BJ (cell line): ENCODE measurements around the gene SERPINE2. TPM values are rescaled to one million over a fixed set of nuclear protein-coding genes. Genes with fewer than 3 reads are reported as not detected.
A peak's percentile ranks its signal among the peaks of the same experiment; 100 is the strongest.

Experiments used
- CTCF ChIA-PET: fragments of 350-600 bp; formaldehyde crosslinking; extraction: SDS; loops from one replicate; lab custom pipeline; 2021; ENCODE audit warnings: antibody characterized with exemption, inconsistent platforms; lab: Yijun Ruan, JAX
- POLR2A ChIA-PET: fragments of 300-600 bp; sonication (Branson Sonifier 250); formaldehyde crosslinking; extraction: SDS; loops from one replicate; lab custom pipeline; 2021; ENCODE audit warnings: antibody characterized with exemption; lab: Charles Lee
- DNase-seq: peaks from one replicate; pipeline ENCODE4 v3.0.0-alpha.2; 2011; ENCODE audit warnings: low read depth
- H3K27me3 ChIP-seq: 2 replicates; pipeline ENCODE4 v1.6.0; 2011; ENCODE audit warnings: low read length; ENCODE audit not compliant: control insufficient read depth, insufficient read depth
- H3K36me3 ChIP-seq: 2 replicates; pipeline ENCODE4 v1.5.1; 2011; ENCODE audit warnings: low read length; ENCODE audit not compliant: control insufficient read depth, insufficient read depth
- H3K4me3 ChIP-seq: 2 replicates; pipeline ENCODE4 v1.5.1; 2011; ENCODE audit warnings: low read depth, mild to moderate bottlenecking, control low read depth, low read length
- polyA plus RNA-seq: library from polyadenylated mRNA; depleted of rRNA; stranded (reverse); fragments of >200 nt; gene quantifications from 2 replicates; pipeline ENCODE4 v1.2.3, GENCODE V29; 2011
- TF ChIP-seq, protein P1 (sequence below): IDR thresholded peaks from 2 replicates; pipeline ENCODE4 v1.5.1; 2011; ENCODE audit warnings: low read depth, mild to moderate bottlenecking, control low read depth, inconsistent platforms, low read length, moderate library complexity; ENCODE audit not compliant: insufficient read depth

The SERPINE2 gene
- polyA plus RNA-seq, 1 experiment, result 750 TPM

DNA sequence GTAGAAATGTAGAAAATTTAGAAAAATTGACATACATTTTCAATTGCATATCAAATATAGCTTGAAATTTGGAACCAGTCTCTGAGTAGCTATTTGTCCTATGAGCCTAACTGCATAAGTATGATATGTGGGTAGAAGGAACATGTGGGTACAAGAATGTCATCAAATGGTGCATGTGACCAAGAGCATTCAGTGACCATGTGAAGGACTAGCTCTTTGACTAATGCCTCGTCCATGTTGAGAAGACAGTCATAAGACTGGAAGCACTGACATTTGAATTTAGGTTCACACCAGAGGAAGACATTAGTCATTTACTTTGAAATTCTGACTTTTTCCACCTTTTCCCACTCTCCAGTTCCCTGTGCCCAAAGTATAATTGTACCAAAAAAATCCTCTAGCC, 69.2 kb downstream of the SERPINE2 start:
- ChIA-PET POLR2A (no interaction called here), CTCF (interaction anchor here (0.6 to 14.6 kb wide), 22 partner anchors 9 to 679 kb away, joined by 3 to 216 read pairs (median 4); partner anchors contain the start of gene MRPL44)
- Histone ChIP-seq H3K27me3 (no peaks in the 10 kb centered on the region), H3K4me3 (no peak overlapping the region), H3K36me3 (no peaks in the 10 kb centered on the region)
- TF ChIP-seq, protein P1, sequence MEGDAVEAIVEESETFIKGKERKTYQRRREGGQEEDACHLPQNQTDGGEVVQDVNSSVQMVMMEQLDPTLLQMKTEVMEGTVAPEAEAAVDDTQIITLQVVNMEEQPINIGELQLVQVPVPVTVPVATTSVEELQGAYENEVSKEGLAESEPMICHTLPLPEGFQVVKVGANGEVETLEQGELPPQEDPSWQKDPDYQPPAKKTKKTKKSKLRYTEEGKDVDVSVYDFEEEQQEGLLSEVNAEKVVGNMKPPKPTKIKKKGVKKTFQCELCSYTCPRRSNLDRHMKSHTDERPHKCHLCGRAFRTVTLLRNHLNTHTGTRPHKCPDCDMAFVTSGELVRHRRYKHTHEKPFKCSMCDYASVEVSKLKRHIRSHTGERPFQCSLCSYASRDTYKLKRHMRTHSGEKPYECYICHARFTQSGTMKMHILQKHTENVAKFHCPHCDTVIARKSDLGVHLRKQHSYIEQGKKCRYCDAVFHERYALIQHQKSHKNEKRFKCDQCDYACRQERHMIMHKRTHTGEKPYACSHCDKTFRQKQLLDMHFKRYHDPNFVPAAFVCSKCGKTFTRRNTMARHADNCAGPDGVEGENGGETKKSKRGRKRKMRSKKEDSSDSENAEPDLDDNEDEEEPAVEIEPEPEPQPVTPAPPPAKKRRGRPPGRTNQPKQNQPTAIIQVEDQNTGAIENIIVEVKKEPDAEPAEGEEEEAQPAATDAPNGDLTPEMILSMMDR, result no peak
- DNase-seq, result no peak

DNA sequence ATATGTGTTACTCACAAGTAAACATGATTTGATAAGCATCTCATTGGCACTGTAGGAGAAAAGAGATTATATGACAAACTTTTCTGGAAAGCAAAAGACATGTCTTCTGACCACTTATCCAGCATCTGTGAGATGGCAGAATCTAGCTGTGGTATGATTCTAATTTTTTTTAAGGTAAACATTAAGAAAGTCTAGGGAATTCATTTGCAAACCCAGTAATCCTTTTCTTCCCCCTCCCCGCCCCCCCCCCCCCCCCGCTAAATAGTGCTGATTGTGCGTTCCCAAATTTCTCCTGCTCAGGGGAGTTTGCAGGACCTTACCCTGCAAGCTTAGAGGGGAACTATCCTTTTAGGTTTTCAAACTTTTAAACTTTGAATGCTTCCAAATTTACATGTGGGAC, 69.8 kb downstream of the SERPINE2 start:
- TF ChIP-seq, protein P1, result no peak
- Histone ChIP-seq H3K4me3 (no peak overlapping the region), H3K36me3 (no peaks in the 10 kb centered on the region), H3K27me3 (no peaks in the 10 kb centered on the region)
- no peak for DNase-seq
- POLR2A ChIA-PET, result no interaction called here
- CTCF ChIA-PET, result interaction anchor here (0.6 to 14.6 kb wide), 16 partner anchors 8 to 679 kb away, joined by 3 to 216 read pairs (median 5); partner anchors contain the start of gene MRPL44

DNA sequence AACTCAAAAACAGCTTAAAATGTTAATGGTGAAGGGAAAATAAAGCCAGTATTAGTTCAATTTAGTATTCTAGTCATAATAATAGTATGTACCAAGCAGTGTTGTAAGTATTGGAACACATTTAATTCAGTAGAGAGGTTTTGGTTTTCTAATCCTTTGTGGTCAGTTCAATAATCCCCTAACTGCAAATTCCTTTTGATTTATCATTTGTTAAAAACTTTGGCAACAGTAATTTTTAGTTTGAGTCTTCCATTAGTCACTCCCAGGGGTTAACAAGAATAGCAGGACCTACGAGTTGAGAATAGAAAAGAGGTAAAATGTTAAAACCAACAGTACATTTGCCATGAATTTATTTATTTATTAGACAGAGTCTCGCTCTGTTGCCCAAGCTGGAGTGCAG, 71.1 kb downstream of the SERPINE2 start:
- ChIA-PET CTCF (interaction anchor here (0.6 to 14.6 kb wide), 4 partner anchors 22 to 481 kb away, joined by 3 to 216 read pairs (median 60); no protein-coding TSS in a partner anchor), POLR2A (no interaction called here)
- DNase-seq, result no peak
- Histone ChIP-seq H3K27me3 (no peaks in the 10 kb centered on the region), H3K4me3 (no peak overlapping the region), H3K36me3 (no peaks in the 10 kb centered on the region; the same call in 1 of the 2 replicates)
- TF ChIP-seq, protein P1, result no peak

DNA sequence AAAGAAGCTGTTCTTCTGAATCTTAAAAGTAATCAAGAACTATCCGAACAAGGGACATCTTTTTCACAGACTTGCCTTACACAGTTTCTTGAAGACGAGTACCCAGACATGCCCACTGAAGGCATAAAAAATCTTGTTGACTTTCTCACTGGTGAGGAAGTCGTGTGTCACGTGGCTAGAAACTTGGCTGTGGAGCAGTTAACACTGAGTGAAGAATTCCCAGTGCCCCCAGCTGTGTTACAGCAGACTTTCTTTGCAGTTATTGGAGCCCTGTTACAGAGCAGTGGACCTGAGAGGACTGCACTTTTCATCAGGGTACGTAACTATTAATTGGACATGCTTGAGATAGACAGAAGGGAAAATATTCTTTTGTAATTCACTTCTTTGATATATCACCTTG, 79.4 kb downstream of the SERPINE2 start:
- CTCF ChIA-PET, result interaction anchor here (1.7 to 2.4 kb wide), 2 partner anchors 11 to 34 kb away, joined by 4 to 22 read pairs; no protein-coding TSS in a partner anchor
- no peak overlapping the region for H3K4me3 ChIP-seq
- TF ChIP-seq, protein P1, result no peak

DNA sequence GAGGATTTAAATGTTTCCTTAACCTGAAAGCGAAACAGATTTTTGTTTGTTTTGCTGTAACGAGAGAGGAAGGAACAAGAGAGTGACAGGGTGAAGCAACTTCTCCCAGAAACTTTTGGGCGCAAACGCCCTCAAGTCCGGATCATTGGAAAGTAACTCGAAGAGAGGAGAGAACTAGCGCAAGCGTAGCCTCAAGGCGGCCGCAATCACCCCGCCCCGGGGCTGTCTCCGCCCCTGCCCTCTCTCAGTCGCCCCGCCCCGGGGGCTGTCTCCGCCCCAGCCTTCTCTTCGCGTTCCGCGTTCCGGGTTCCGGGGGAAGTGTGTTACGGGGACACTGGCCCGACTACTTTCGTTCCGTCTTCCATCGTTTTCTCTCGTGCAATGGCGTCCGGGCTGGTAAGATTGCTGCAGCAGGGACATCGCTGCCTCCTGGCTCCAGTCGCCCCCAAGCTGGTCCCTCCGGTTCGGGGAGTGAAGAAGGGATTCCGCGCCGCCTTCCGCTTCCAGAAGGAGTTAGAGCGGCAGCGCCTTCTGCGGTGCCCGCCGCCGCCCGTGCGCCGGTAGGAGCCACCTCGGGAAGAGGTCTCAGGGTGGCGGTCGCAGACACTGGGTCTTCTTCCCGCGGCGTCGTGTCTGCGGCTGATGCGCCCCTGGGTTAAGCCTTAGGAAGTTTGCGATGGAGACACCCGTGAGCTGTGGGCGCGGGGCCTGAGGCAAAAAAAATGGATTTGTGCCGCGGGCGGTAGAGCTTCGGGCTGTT, 81.8 kb downstream of the SERPINE2 start, which contains the start of gene MRPL44:
TSS of gene MRPL44 (plus strand) at position 372 of the 760 bp plus-strand sequence. CDS start at position 382, 10 bp downstream.
- DNase-seq, result peak; percentile 67
- H3K36me3 ChIP-seq, result peaks cover 4% of the 10 kb centered on the region
- peak within 1 kb of the TSS; percentile 61 for H3K4me3 ChIP-seq
- POLR2A ChIA-PET, result no interaction called here
- no peaks in the 10 kb centered on the region for H3K27me3 ChIP-seq
- TF ChIP-seq, protein P1, result no peak
- CTCF ChIA-PET, result interaction anchor here (0.9 to 2.6 kb wide), 3 partner anchors 13 to 327 kb away, joined by 3 to 19 read pairs (median 5); no protein-coding TSS in a partner anchor

More for the DNA sequence above, 79.4 kb downstream of the SERPINE2 start:
- Histone ChIP-seq H3K27me3 (no peaks in the 10 kb centered on the region), H3K36me3 (peaks cover 4% of the 10 kb centered on the region)
- POLR2A ChIA-PET, result no interaction called here
- DNase-seq, result no peak
